LHCN-M2 (cell line): ENCODE measurements around the gene ANKFN1. TPM values are rescaled to one million over a fixed set of nuclear protein-coding genes. Genes with fewer than 3 reads are reported as not detected.
"Not testable (repeated sequence)": the region's sequence is repeated elsewhere in the genome, so short reads cannot be mapped to it uniquely, and the experiment has no call there.

Source experiments
- DNase-seq: peaks from one replicate; pipeline ENCODE4 v3.0.0-alpha.2; 2012; ENCODE audit warnings: low read depth
- total RNA-seq: library from RNA; depleted of rRNA; stranded (reverse); fragments of >200 nt; gene quantifications from 2 replicates; pipeline ENCODE4 v1.2.3, GENCODE V29; 2014

The ANKFN1 gene
- total RNA-seq, 1 experiment from 2014 or later: not detected

DNA sequence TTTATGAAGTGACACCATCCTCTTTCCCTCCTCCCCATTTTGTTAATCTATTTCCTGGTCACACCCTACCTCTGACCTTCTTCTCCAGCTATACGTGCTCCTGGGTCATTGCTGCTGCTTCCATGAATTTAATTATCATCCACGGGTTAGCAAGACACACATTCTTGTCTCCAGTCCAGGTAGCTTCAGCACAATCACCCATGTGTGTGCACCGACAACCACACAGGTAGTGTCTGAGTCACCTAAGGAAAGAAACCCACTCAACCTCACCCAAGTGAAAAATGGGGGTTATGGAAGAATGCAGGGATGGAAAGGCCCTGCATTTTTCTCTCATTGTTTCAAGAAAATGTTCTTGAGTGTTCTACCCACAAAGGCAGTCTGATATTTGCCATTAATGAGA lies 135.5 kb downstream of the ANKFN1 start:
- not testable (repeated sequence) for DNase-seq

DNA sequence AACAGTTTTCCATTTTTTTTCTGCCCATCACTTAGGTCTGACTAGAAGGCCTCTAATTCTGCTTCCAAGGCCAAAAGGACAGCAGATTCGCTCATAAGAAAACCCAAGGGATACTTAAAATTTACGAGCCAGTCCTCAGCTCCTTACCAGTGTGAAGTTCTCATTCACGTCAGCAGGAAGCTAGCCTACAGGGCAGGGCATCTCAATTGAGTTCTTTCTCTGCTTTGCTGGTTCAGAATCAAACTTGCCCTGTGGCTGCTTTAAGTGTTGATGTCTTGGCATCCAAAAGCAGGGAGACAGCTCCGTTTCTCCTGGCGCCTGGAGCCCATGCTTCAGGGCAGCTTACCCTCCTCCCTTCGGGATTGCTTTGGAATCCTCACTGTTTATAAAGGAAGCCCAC lies 136.0 kb downstream of the ANKFN1 start:
- DNase-seq: no peak

DNA sequence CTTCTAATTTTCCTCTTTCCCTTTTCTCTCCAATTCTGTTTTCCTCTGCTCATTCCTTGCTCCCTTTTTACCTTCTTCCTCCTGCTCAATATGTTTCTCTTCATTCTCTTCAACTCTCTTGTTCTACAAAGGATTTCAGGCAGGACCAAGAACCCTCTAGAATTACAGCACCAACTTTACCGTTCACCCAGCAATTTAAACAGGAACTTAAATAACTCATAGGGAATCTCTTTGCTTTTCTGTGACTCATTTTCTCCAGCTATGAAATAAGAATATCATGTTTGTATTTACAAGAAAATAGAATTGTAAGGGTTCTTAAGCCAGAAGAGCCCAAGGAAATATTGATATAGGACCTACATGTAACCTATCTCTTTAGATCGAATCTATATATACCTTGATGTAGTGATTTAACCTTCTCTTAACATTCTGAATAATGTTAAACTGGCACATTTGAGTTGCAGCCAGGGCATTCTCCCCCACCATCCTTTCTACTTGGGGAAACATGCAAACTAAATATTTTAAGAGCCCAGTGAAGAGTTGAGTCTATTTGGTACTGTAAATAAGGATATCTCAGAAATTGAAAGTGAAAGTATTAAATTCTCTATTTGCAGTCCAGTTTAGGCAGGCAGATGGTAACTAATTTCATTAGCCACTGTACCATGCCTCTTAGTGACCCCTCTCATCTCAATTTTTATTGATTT lies 137.0 kb downstream of the ANKFN1 start:
- peak; percentile 32 for DNase-seq

DNA sequence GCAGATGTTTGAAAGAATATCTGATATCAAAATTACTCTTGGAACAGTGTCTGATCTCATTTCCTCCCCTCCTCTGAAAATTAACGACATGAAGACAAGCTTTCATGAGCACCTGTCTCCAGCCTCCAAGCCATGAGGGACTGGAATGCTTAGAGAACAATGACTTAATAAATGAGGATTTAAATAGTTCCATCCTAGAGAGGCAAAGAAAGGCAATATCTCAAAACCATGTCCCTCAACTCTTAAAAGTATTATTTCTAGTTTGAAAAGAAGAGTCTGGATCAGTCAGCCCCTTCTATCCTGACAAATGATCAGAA lies 137.5 kb downstream of the ANKFN1 start:
- peak; percentile 42 for DNase-seq

DNA sequence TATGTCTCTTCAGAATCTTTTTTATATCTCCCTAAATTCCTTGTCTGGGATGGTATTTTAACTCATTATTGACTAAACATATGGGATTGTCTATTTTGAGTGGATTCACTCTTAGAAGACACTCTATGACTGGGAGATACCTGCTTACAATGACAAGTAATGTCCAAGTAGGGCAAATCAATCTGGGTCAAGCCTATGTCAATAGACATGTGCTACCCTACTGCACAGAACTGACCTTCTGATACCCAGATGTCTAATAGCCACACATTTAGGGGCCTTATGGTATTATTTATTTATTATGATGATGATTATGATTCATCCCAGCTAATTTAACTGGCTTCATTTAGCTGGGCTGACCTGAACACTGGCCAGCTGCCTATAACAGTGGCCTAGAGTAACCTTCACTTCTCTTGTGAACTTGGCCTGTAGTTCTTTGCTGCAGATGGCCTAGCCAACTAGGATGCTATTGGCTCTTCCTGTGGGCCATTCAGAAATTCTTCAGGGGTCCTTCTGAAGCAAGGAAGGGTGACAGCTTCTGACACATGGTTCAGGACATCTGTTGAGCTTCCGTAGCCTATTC lies 138.0 kb downstream of the ANKFN1 start:
- DNase-seq: peak; percentile 64

DNA sequence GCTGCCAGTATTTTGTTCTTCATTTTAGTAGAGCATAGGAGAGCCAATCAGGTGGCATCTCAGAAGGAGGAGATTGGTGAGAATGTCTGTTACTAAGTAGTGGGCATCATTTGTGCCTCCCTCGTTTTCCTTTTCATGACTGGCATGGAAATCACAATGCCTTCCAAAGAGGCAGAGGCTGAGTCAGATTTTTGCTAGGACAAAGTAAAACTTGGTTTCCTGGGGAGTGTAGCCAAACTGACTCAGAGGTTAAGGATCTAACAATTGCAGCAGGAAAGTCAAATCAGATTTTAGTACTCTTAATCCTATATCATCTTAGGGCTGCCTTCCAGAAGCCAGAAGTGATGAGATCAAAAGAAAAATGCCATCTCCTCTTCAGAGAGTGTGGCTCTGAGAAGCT lies 138.7 kb downstream of the ANKFN1 start:
- peak; percentile 96 for DNase-seq

DNA sequence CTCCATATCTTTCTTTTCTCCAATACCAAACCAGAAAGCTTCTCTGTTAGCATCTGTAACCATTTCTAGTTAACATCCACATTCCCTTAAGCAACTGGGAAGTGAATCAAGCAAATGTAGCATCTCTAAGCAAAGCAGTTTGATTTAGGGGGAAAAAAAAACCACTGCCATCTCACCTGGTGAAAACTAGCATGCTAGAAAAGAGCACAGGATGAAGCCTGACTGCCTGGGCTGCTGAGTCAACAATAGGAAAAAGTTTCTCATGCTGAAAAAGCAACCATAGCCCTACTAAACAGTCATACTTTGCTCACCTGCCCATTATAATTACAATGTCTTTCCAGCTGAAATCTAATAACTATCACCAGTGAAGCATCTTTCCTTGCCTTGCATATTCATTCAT lies 139.3 kb downstream of the ANKFN1 start:
- peak; percentile 45 for DNase-seq

DNA sequence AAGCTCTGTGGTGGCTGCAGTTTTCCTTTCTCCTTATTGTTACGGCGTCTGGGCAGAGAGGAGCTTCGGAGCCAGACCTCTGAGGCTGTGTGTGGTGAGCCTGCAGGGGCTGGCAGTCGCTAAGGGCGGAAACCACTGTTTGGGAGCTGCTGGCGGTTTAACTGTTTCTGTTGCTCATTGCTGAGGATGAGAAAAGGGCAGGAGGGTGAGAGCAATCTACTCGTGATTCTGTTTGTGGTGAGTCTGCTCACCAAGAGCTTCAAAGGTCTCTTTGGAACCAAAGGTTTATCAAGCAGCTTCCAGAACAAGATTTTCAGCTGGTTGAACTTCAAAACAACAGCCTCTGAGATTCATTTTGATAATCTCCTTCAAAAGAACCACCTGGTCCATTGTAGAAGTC lies 143.9 kb downstream of the ANKFN1 start:
- DNase-seq: peak; percentile 82

DNA sequence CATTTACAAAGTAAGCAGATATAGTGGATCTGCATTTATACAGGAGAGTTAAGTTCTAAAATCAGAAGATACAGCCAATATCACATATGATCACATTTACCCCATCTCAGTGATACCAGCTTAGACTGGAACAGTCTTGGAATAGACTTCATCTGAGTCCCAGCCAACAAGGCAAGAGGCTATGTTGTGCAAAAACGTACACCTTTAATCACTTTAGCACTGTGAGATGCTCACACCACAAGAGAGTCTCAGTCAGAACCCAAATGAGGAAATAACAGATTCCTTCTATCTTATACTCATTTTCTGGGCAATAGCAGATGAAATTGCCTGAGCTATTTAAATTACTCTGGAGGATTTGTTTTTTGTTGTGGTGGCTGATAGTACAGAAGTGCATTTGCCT lies 145.6 kb downstream of the ANKFN1 start:
- DNase-seq: no peak

DNA sequence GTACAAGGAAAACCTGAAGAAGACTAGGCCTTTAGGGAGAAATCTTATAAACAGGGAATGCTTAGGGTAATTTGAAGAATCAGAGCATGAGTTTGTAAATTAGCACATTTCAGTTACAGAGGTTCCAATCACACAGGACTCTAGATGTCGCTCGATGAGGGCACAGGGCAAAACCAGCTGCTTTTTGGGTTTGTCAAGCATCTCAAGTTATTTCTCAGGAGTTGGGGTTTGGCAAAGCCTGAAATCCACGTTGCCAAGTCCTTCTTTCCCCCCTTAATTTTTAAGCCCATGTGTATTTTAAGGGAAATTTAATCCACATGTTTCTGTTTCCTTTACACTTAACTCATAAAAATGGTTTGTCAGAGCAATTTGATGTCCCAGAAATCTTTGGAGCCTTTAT lies 146.9 kb downstream of the ANKFN1 start:
- no peak for DNase-seq

DNA sequence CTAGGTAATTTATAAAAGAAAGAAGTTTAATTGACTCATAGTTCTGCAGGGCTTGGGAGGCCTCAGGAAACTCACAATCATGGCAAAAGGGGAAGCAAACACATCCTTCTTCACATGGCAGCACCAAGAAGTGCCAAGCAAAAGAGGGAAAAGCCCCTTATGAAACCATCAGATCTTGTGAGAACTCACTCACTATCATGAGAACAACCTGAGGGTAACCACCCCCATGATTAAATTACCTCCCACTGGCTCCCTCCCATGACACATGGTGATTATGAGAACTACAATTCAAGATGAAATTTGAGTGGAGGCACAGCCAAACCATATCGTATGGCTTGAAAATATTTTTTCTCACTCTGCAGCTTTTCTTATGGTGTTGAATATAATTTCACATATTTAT lies 151.7 kb downstream of the ANKFN1 start:
- no peak for DNase-seq

DNA sequence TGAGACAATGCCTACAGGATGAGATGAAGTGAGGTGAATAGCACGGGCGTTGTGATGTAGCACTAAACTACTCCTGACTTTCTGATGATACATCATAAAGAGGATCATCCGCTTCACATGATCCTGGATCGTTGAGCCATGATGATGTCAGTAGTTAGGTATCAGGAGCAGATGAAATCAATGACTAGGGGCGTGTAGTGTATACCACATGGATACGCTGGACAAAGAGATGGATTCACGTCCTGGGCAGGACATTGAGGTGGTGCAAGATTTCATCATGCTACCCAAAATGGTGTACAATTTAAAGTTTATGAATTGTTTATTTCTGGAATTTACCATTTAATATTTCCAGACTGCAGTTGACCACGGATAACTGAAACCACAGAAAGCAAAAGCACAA lies 156.6 kb downstream of the ANKFN1 start:
- DNase-seq: no peak

DNA sequence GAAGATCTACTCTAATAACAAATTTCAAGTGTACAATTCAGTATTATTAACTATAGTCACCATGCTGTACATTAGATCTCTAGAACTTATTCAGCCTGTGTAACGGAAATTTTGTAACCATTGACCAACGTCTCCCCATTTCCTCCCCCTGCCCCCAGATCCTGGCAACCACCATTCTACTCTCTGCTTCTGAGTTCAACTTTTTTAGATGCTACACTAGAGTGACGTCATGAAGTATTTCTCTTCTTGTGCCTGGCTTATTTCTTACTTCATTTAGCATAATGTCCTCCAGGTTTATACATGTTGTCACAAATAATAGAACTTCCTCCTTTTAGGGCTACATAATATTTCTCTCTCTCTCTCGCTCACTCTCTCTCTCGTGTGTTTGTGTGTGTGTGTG lies 157.5 kb downstream of the ANKFN1 start:
- no peak for DNase-seq

DNA sequence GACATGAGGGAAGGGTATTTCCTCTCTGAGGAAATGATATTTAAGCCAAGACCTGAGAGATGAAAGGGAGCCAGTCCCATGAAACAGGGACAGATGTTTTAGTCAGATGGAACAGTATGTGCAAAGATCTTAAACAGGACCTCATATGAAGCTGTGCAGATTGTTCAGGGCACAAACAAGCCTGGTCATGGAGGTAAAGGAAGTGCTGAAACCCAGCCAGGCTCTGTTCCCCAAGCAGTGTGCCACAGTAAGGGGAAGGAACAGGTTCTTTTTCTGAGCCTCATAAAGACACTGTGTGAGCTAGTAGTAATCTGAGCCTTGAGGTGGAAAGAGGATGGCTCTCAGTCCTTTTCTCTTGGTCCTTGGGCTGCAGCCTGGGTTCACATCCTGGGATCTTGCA lies 159.9 kb downstream of the ANKFN1 start:
- no peak for DNase-seq

DNA sequence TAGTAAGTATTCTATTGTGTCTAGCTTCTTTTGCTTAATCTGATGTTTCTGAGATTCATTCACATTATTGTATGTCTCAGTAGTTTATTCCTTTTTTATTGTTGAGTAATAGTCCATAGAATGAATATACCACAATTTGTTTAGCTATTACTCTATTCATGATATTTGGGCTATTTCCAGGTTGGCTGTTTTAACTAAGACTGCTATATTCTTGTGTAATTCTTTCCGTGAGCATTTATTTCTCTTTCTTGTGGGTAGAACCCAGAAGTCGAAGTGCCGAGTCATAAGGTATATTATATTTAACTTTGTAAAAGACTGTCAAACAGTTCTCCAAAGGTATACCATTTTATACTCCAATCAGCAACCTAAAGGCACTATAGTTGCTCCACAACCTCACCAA lies 160.8 kb downstream of the ANKFN1 start:
- DNase-seq: no peak

DNA sequence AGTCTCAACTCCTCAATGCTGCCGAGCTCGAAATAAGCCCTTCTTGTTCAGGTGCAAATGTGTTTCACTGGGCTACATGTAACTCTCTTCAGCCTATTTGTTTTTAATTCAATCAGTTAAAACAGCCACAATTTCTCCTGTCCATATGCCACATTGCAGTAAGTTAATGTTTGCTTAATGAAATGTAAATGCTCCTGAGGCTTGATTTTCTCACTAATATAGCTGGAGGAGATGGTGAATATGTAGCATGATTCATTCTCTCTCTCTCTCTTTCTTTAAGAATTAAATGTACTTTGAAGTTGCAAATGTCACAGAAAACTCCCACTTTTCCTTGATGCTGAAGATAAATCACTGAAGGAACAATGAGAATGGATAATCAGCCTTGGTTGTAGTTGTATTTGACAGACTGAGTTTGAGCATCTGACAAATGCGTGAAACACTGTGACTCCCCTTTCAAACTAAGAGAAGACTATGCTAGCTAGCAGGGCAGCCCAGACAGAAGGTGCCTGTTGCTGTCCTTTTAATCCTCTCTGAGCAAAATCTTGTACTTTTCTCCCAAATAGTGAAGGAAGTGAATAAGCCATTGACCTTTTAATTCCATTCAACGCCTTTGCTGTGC lies 161.8 kb downstream of the ANKFN1 start:
- no peak for DNase-seq

DNA sequence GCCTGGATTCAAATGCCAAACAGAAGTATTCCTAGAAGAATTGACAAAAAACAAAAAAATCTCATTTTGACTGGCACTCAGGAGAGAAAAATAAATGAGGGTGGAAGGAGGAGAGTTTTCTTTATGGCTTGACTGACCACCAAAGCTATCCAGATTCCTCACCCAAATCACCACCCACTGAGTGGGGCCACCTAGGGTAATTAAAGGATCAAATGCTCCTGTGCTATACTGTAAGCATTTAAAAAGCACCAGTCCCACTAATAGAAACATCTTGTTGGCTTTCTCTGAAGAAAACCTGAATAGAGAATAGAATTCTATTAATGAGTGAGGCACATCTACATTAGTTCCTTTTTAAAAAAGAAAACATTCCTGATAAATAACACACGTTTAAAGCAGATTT lies 163.3 kb downstream of the ANKFN1 start:
- no peak for DNase-seq

DNA sequence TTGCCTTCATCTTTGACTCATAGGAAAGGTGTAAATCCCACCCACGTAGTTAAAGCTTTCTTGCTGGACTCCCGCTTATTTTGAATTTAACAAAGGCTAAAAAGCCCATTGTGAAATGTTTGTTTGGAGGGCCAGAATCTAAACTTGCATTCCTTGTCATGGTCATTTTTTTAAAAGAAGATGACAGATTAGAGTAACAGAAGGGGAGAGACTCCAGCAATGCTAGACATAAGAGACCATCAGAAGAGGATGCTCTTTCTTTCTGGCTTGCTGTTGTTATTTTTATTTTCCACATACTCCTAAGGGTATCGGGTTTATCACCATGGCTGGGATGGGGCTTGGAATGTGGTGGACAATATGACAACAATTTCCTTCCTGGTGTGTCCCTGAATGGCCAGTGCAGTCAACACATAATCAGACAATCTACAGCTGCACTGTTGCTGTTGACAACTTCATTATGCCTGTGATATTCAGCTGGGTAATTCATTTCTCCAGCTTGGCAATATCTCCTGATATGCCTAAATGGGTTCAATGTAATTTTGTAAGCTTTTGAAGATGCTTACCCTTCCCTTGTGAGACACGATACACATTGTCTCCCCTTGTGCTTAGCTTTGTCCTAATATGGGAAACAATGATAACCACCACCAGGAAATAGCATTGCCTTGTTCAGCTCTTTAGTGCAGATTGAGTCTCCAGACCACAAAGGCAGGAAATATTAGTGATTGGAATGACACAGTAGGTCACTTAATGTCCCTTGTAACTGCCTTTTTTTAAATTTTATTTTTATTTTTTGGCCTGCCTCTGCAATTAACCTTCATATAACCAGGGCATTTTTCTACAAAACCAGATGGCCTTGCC lies 164.3 kb downstream of the ANKFN1 start:
- DNase-seq: peak; percentile 16

DNA sequence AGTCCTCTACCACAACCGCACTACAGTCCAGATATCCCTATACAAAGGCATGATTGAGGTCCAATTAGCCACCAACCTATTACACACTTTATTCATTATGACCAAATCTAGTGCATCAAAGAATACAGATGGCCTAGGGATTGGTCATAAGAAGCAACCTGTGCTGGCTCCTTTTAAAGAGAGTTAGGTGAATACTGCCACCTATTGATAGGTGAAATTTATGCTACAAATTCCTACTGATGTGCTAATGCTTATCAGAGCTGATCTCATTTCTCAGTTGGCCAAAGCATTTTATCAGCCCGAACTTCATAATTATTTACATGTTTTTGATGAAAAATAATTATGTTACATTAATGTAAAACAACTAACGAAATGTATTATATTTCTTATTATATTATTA lies 166.3 kb downstream of the ANKFN1 start:
- peak; percentile 78 for DNase-seq

DNA sequence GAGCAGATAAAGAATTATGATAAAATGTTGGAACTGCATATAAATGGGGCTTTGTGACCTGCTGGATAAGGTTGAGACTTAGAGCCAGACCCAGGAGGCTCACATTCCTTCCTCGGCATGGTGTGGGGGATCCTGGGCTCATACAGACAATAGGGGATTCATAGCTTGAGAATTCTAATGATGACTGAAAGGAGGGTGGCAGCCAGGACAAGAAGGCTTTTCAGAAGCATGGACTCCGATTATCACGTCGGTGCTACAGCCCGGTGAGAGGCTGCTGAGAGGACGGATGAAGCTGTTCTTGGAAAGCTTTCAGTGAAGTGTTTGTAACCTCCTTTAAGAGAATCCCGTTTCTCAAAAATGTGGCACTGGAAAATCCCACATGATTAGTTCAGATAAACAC lies 167.2 kb downstream of the ANKFN1 start:
- no peak for DNase-seq

DNA sequence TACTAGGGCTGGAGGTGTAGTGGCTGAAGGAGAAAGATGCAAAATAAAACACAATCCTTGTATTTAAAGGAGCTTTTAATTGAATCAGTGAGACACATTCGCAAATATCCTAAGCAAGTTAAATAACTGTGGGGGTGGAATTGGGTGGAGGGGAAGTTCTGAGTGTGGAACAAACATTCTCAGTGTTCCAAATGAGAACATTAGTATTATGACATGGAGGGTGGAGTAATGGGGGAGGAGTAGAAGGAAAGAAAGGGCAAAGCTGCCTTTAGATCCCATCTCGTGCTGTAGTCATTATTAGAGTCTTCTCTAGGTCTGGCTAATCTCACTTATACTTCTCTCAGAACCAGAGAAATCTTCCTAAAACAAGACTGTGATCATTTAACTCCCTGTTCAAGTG lies 169.7 kb downstream of the ANKFN1 start:
- DNase-seq: no peak

DNA sequence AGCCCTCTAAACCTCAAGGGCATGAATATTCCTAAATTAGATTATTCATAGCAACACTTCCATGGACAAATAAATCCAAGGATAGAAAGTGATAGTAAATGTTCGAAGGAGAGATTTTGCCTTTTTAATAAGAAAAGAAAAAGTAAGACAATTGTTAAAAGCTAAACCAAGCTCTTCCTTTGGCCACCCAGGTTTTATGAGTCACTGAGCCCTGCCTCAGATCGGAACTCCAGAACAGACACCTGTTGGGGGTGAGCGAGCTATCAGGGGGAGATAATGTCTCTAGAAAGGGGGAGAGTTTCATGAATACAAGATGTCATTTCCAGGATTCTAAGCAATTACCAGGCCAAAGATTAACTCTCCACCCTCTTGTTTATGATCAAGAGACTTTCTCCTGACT lies 171.4 kb downstream of the ANKFN1 start:
- DNase-seq: no peak
